HCT116 (cell line): ENCODE data around the gene KATNAL1. TPM values are rescaled to one million over a fixed set of nuclear protein-coding genes. Genes with fewer than 3 reads are reported as not detected.

Experiments used
- ATAC-seq: fragments of 200-7000 bp; cut with Tn5 transposase; 2 replicates; pipeline ENCODE4 v1.9.1; 2020; ENCODE audit warnings: mild to moderate bottlenecking, moderate library complexity
- BruUV-seq: library from RNA; stranded (reverse); fragments of 400-500 nt; replicated peaks from 2 replicates; lab custom pipeline; 2021; lab: Mats Ljungman, UMichigan
- CTCF ChIA-PET: fragments of 300-600 bp; sonication (Branson Sonifier 250); formaldehyde crosslinking; loops from one replicate; lab custom pipeline; 2021; ENCODE audit warnings: antibody characterized with exemption; lab: Charles Lee
- POLR2A ChIA-PET: fragments of 300-600, 350-600 bp; sonication (Branson Sonifier 250); formaldehyde crosslinking; loops from one replicate; lab custom pipeline; 2021; ENCODE audit warnings: antibody characterized with exemption; lab: Charles Lee
- RAD21 ChIA-PET, 2 experiments: fragments of 300-600 bp; sonication (Branson Sonifier 250); formaldehyde crosslinking; loops; one replicate each; lab custom pipeline; 2023; ENCODE audit warnings: low total read pairs in 2 of 2; ENCODE audit not compliant: uncharacterized antibody in 2 of 2, unreplicated experiment in 2 of 2, low non-redundant PET in 1 of 2; lab: Charles Lee
- DNase-seq: peaks from one replicate; pipeline ENCODE4 v3.0.0-alpha.2; 2010; ENCODE audit warnings: low read depth, low spot score
- H2AFZ ChIP-seq: fragments of 200-600 bp; shearing (Covaris generic), sonication (generic); 2 replicates; pipeline ENCODE4 v1.6.1; 2017; ENCODE audit warnings: low read depth, mixed run types, mixed read lengths, antibody characterized with exemption, low read length; ENCODE audit not compliant: poor library complexity, severe bottlenecking
- H3K27ac ChIP-seq: 2 replicates; pipeline ENCODE4 v1.5.1; 2012; ENCODE audit warnings: low read depth, low read length
- H3K27me3 ChIP-seq: fragments of 200-600 bp; sonication (generic); 2 replicates; pipeline ENCODE4 v1.6.1; 2016; ENCODE audit warnings: mixed run types, low read length, mixed read lengths; ENCODE audit not compliant: insufficient read depth
- H3K36me3 ChIP-seq, 2 experiments: fragments of 200-500 bp in 1 of 2; fragments of 200-600 bp in 1 of 2; sonication (Bioruptor generic) in 1 of 2; sonication (generic) in 1 of 2; 2 replicates each; pipeline versions ENCODE4 v1.5.1 to v1.6.1; 2014 to 2016; ENCODE audit warnings: low read length in 2 of 2, inconsistent platforms in 1 of 2, mixed read lengths in 1 of 2, mixed run types in 1 of 2; ENCODE audit not compliant: insufficient read depth in 2 of 2, control insufficient read depth in 1 of 2
- H3K4me1 ChIP-seq, 2 experiments: fragments of 200-600 bp in 1 of 2; sonication (generic) in 1 of 2; 2 replicates each; pipeline versions ENCODE4 v1.5.1 to v1.6.1; 2012 to 2017; ENCODE audit warnings: low read length in 2 of 2, inconsistent platforms in 1 of 2, mild to moderate bottlenecking in 1 of 2, mixed read lengths in 1 of 2, mixed run types in 1 of 2, moderate library complexity in 1 of 2; ENCODE audit not compliant: insufficient read depth in 2 of 2, control insufficient read depth in 1 of 2
- H3K4me2 ChIP-seq: fragments of 200-600 bp; sonication (generic); 2 replicates; pipeline ENCODE4 v1.6.1; 2017; ENCODE audit warnings: mixed run types, low read length, mixed read lengths
- H3K4me3 ChIP-seq, 2 experiments: fragments of 200-600 bp in 1 of 2; sonication (generic) in 1 of 2; replicated peaks in 1 of 2; 2 replicates each; pipeline ENCODE4 v1.5.1; 2011 to 2016; ENCODE audit warnings: low read length in 2 of 2, control low read depth in 1 of 2, low read depth in 1 of 2, mild to moderate bottlenecking in 1 of 2, mixed read lengths in 1 of 2, mixed run types in 1 of 2
- H3K79me2 ChIP-seq: fragments of 200-600 bp; sonication (generic); 2 replicates; pipeline ENCODE4 v1.6.1; 2017; ENCODE audit warnings: mild to moderate bottlenecking, mixed run types, low read length, moderate library complexity, mixed read lengths; ENCODE audit not compliant: insufficient read depth
- H3K9ac ChIP-seq: fragments of 200-600 bp; sonication (generic); 2 replicates; pipeline ENCODE4 v1.6.1; 2016; ENCODE audit warnings: low read length, mixed read lengths
- H3K9me2 ChIP-seq: fragments of 200-600 bp; sonication (generic), shearing (Covaris generic); 2 replicates; pipeline ENCODE4 v1.6.1; 2017; ENCODE audit warnings: mixed run types, mild to moderate bottlenecking, moderate library complexity; ENCODE audit not compliant: insufficient read depth
- H3K9me3 ChIP-seq, 2 experiments: fragments of 200-500 bp in 1 of 2; fragments of 200-600 bp in 1 of 2; sonication (Bioruptor generic) in 1 of 2; sonication (generic) in 1 of 2; 2 replicates each; pipeline ENCODE4 v1.6.1; 2014 to 2017; ENCODE audit warnings: low read length in 2 of 2, mixed read lengths in 2 of 2, inconsistent platforms in 1 of 2, low read depth in 1 of 2, mild to moderate bottlenecking in 1 of 2, mixed run types in 1 of 2, moderate library complexity in 1 of 2; ENCODE audit not compliant: control insufficient read depth in 1 of 2, insufficient read depth in 1 of 2
- H4K20me1 ChIP-seq: fragments of 200-600 bp; sonication (generic), shearing (Covaris generic); 2 replicates; pipeline ENCODE4 v1.6.1; 2017; ENCODE audit warnings: mixed run types, mild to moderate bottlenecking, moderate library complexity; ENCODE audit not compliant: insufficient read depth
- ATF3 ChIP-seq: IDR thresholded peaks from 2 replicates; pipeline ENCODE4 v1.6.1; 2012
- CBX3 ChIP-seq: IDR thresholded peaks from 2 replicates; pipeline ENCODE4 v1.6.1; 2012; ENCODE audit warnings: low read depth
- CEBPB ChIP-seq: IDR thresholded peaks from 2 replicates; pipeline ENCODE4 v1.6.1; 2012; ENCODE audit warnings: low read depth
- CTCF ChIP-seq, 3 experiments: fragments of 200-600 bp in 1 of 3; sonication (generic) in 1 of 3; IDR thresholded peaks in 2 of 3; conservative IDR thresholded peaks in 1 of 3; 2 replicates each; pipeline ENCODE4 v1.5.1; 2012 to 2017; ENCODE audit warnings: low read depth in 2 of 3, low read length in 2 of 3, antibody characterized with exemption in 1 of 3, borderline replicate concordance in 1 of 3, control low read depth in 1 of 3, mild to moderate bottlenecking in 1 of 3, mixed read lengths in 1 of 3, mixed run types in 1 of 3, moderate library complexity in 1 of 3; ENCODE audit not compliant: insufficient read depth in 1 of 3
- EGR1 ChIP-seq: IDR thresholded peaks from 2 replicates; pipeline ENCODE4 v1.6.1; 2012; ENCODE audit warnings: low read depth
- ELF1 ChIP-seq: IDR thresholded peaks from 2 replicates; pipeline ENCODE4 v1.6.1; 2012; ENCODE audit warnings: low read depth, borderline replicate concordance
- EZH2phosphoT487 ChIP-seq: fragments of 200-600 bp; IDR thresholded peaks from 2 replicates; pipeline ENCODE4 v1.6.1; 2018; ENCODE audit warnings: antibody characterized with exemption, borderline replicate concordance
- FOSL1 ChIP-seq: IDR thresholded peaks from 2 replicates; pipeline ENCODE4 v1.6.1; 2012; ENCODE audit warnings: low read depth
- POLR2A ChIP-seq: IDR thresholded peaks from 2 replicates; pipeline ENCODE4 v1.7.0; 2011; ENCODE audit warnings: borderline replicate concordance; ENCODE audit not compliant: insufficient read depth, insufficient read length; ENCODE audit errors: extremely low read depth
- RAD21 ChIP-seq: IDR thresholded peaks from 2 replicates; pipeline ENCODE4 v1.6.1; 2012; ENCODE audit warnings: low read depth, mild to moderate bottlenecking
- SIN3A ChIP-seq: IDR thresholded peaks from 2 replicates; pipeline ENCODE4 v1.6.1; 2012; ENCODE audit warnings: low read depth
- SP1 ChIP-seq: IDR thresholded peaks from 2 replicates; pipeline ENCODE4 v1.6.1; 2012; ENCODE audit warnings: low read depth
- SRF ChIP-seq: IDR thresholded peaks from 2 replicates; pipeline ENCODE4 v1.6.1; 2012; ENCODE audit warnings: low read depth
- YY1 ChIP-seq: IDR thresholded peaks from 2 replicates; pipeline ENCODE4 v1.6.1; 2011; ENCODE audit warnings: low read length, low read depth, moderate library complexity, mild to moderate bottlenecking; ENCODE audit not compliant: insufficient replicate concordance; ENCODE audit errors: extremely low read depth
- ZBTB33 ChIP-seq: IDR thresholded peaks from 2 replicates; pipeline ENCODE4 v1.6.1; 2011; ENCODE audit warnings: mild to moderate bottlenecking, low read length, moderate library complexity; ENCODE audit not compliant: insufficient replicate concordance; ENCODE audit errors: extremely low read depth
- ZFX ChIP-seq: fragments of 450-650 bp; IDR thresholded peaks from 2 replicates; pipeline ENCODE4 v1.6.1; 2017
- ZNF274 ChIP-seq: fragments of 200-500 bp; sonication (Bioruptor generic); IDR thresholded peaks from 2 replicates; pipeline ENCODE4 v1.6.1; 2014; ENCODE audit warnings: mild to moderate bottlenecking, low read depth, low read length, inconsistent platforms
- intact Hi-C: fragments of 100-400 bp; cut with micrococcal nuclease; formaldehyde crosslinking; loops from 2 replicates; pipeline ENCODE4 v1.10.0; 2022
- total RNA-seq: library from RNA; stranded (reverse); gene quantifications from one replicate; pipeline ENCODE4 v1.2.1, GENCODE V29; 2021; ENCODE audit not compliant: unreplicated experiment
- TF ChIP-seq, protein P1 (sequence below): IDR thresholded peaks from 2 replicates; pipeline ENCODE4 v1.6.1; 2012; ENCODE audit warnings: low read depth

The KATNAL1 gene
- total RNA-seq, 1 experiment from 2014 or later, result 17.3 TPM

DNA sequence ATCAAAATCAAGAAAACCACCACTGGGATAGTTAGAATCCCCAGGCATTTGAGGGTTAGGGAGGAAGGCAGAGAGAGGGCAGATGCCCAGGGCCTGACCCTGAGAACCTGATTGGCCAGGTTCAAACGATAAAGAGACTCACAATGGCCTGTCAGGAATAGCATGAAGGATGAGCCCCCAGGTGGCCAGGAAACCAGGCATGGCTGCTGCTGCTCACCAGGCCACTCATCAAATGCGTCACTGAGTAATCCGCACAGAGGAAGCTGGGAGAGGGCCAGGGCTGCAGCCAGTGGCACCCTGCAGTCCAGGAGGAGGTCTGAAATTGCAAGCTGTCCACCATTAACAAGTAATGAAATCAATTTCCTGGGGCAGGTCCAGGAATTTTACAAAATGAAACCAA lies 111.3 kb downstream of the KATNAL1 start:
- POLR2A ChIA-PET, result no interaction called here
- ATAC-seq, result peak; percentile 70
- Histone ChIP-seq H3K9me2 (no peaks in the 10 kb centered on the region), H2AFZ (no peak overlapping the region), H3K79me2 (no peaks in the 10 kb centered on the region), H4K20me1 (no peaks in the 10 kb centered on the region), H3K27me3 (no peaks in the 10 kb centered on the region), H3K4me1 (peaks cover 0 to 16% of the 10 kb centered on the region in 2 experiments; a peak in 3 of 4 replicates), H3K4me2 (no peak overlapping the region), H3K27ac (no peak overlapping the region), H3K4me3 (no peak overlapping the region), H3K9me3 (no peaks in the 10 kb centered on the region), H3K36me3 (no peaks in the 10 kb centered on the region), H3K9ac (no peak overlapping the region)
- DNase-seq, result peak; percentile 8
- no TSS peak for BruUV-seq
- intact Hi-C loops, result no loop called here
- TF ChIP-seq ZFX (no peak), CTCF (IDR thresholded peaks at IDR 0.05 in 2 of 3, conservative IDR thresholded peaks at IDR 0.05 in 1 of 3; ENCODE audit: borderline replicate concordance in 1 of 3, insufficient read depth in 1 of 3, low read depth in 2 of 3, low read length in 2 of 3) (no peak), ZNF274 (no peak), SP1 (no peak), RAD21 (no peak), ZBTB33 (no peak), EGR1 (no peak), EZH2phosphoT487 (no peak), POLR2A (no peak), YY1 (no peak), SRF (no peak), FOSL1 (no peak), SIN3A (no peak), CBX3 (no peak), CEBPB (no peak), ELF1 (no peak), ATF3 (no peak)
- TF ChIP-seq, protein P1, sequence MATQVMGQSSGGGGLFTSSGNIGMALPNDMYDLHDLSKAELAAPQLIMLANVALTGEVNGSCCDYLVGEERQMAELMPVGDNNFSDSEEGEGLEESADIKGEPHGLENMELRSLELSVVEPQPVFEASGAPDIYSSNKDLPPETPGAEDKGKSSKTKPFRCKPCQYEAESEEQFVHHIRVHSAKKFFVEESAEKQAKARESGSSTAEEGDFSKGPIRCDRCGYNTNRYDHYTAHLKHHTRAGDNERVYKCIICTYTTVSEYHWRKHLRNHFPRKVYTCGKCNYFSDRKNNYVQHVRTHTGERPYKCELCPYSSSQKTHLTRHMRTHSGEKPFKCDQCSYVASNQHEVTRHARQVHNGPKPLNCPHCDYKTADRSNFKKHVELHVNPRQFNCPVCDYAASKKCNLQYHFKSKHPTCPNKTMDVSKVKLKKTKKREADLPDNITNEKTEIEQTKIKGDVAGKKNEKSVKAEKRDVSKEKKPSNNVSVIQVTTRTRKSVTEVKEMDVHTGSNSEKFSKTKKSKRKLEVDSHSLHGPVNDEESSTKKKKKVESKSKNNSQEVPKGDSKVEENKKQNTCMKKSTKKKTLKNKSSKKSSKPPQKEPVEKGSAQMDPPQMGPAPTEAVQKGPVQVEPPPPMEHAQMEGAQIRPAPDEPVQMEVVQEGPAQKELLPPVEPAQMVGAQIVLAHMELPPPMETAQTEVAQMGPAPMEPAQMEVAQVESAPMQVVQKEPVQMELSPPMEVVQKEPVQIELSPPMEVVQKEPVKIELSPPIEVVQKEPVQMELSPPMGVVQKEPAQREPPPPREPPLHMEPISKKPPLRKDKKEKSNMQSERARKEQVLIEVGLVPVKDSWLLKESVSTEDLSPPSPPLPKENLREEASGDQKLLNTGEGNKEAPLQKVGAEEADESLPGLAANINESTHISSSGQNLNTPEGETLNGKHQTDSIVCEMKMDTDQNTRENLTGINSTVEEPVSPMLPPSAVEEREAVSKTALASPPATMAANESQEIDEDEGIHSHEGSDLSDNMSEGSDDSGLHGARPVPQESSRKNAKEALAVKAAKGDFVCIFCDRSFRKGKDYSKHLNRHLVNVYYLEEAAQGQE, result no peak
- RAD21 ChIA-PET, result no interaction called here
- CTCF ChIA-PET, result interaction anchor here (1.1 kb wide), 1 partner anchor 12 kb away, joined by 3 read pairs; no protein-coding TSS in a partner anchor
